Suppressor macrophage (primary cell): ENCODE results near the gene ALG3.

ENCODE experiments used
- DNase-seq, 4 experiments: peaks; one replicate each; pipeline ENCODE4 v3.0.0-alpha.2; 2020 to 2022

The ALG3 gene

DNA sequence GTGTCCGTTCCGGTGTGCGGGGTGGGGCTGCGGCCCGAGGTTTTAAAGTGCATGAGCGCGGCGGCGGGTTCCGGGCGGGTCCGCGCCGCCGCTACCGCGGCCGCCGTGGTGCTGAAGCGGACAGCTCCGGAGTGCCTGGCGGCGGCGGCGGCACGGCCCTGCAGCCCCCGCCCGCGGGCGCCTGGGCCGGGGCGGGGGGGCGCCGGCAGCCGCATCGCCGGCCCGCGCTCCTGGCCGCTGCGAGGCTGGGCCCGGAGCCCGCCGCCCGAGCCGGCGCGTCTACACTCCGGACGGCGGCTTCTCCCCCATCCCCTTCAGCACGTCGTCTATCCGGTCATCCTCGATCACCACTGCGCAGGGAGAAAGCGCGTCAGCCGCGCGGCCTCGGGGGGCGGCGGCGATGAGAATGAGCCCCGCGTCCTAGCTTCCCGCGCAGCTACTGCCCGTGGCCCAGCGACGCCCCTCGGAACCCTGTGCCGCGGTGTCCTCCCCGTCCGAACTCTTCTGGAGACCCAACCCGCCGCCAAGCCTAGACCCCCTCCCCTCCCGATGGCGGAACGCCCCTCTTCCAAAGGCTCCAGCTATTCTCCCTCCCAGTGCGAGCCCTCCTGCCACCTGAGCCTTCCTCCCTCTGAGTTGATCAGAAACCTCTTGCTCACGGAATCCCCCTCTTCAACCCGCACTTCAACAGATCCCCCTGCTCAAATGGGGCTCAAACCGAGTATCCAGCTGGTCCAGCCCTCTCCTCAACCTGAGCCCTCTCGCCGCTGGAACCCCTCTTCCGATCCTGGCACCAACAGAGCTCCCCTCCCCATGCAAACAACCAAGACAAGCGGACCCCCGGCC, 11.3 kb upstream of the ALG3 start:
- DNase-seq = peak; percentile 27 to 74 (median 56)

DNA sequence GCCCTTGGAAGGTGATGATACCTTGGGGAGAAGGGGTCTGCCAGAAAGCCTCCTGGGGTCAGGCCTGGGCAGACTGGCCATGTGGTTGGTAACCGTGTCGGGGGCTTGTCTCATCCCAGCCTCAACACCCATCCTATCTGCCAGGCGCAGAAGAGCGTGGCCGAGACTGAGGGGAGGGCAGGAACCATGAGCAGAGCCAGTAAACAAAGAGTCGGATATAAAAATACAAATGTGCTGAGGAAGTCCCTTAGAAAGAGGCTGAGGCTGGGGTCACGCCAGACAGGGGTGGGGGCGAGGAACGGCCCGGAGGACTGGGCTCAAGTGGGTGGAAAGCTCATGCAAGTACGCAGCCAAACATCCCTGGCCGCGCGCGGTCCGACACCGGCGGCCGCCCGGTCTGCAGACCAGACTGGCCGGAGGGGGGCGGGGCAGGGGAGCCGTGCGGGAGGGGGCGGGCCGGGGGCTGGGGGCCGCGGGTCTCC, 10.7 kb upstream of the ALG3 start:
- no peak for DNase-seq

DNA sequence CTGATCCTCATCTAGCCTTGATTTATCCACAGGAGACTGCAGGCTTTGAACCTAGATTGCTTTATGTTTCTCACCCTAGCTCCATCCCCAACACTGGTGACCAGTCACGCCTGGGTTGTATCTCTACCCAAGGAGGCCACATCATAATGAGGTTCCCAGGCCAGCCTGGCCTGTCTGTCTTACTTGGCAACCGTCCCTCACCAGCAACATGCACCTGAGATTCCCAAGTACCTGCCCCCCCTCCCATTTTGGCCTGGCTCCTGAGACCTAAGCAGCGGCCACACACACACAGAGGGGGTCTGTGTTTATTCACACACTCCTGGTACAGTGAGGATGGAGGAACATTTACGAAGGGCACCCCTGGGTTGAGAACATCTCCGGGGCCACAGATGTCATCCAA, 10.2 kb upstream of the ALG3 start:
- DNase-seq = no peak

DNA sequence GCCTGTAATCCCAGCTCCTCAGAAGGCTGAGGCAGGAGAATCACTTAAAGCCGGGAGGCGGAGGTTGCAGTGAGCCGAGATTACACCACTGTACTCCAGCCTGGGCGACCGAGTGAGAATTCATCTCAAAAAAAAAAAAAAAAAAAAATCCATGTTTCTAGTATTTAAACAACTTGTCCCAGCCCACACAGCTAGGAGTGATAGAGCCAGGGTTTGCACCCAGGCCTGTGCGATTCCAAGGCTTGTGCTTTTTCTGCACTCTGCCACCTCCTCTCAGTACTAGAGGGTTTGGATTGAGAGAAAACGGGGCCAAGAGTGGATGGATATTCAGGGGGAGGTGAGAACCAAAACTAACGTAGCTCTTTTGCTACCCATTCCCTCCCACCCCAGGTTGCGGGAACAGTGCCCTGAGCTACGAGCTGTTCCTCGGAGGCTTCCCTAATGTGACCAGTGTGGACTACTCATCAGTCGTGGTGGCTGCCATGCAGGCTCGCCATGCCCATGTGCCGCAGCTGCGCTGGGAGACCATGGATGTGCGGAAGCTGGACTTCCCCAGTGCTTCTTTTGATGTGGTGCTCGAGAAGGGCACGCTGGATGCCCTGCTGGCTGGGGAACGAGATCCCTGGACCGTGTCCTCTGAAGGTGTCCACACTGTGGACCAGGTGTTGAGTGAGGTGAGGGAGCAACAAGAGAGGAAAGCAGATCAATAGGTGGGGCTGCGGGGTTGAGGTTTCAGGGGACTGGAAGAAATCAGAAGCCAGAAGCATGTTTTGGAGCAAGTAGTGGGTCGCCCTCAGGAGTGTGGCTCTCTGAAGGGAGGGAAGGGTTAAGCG, 8.5 kb upstream of the ALG3 start:
- no peak for DNase-seq

DNA sequence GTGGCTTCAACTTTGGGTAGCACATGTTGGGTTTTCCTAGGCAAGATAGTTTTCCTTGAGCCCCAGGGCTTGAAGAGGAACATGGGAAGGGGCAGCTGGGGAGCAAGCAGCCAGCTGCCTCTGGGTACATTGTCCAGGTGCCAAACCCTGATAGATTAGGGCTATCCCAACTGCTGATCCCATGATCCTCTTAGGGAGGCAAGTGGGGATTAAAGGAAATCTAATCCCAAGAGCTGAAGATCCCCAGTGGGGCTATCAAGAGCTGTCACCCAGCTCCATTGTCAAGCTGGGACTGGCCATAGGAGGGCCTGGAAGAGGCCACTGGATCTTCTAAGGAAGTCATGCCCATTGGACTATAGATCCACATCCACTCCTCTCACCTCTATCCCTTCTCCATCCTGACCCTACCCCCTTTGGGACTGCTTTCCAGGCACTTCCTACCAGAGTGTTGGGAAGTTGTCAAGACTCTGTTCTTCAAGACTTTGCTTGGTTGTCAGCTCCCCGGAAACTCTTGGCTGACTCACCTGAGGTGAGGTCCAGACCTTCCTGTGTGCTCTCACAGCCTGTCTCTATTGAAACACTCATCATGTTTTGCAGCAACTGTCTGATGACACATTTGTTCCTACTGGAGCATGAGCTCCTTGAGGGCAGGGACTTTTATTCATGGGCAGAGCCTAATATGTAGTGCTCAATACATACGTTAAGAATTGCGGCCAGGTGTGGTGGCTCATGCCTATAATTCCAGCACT, 6.7 kb upstream of the ALG3 start:
- no peak for DNase-seq

DNA sequence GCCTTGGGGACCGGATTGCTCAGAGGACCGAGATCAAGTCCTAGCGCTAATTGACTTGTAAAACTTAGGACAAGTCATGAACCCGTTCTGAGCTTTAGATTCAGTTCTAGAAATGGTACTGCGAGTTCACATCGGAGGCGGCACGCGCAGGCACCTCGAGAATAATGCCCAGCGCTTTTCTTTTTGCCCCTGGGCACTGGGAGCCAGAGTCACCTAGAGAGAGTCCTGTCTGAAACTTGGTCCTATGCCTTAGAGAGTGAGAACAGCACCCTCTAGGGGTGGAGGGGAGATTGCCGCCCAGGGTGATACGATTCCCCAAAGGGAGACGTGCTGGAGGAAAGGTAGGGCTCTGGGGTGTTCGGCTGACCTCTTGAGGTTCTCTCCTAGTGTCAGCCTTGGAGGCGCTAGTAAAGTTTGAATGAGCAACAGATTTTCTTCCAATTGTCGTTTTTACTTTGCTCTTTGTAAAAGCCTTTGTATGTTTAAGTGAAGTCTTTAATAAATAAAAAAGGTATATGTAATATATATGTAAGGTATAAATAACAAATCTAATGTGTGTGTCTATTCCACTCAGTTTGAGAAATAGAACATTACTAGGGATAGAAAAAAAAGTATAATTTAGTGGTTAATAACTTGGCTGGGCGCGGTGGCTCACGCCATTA, 1.5 kb upstream of the ALG3 start:
- peak; percentile 95 to 97 (median 96) for DNase-seq

DNA sequence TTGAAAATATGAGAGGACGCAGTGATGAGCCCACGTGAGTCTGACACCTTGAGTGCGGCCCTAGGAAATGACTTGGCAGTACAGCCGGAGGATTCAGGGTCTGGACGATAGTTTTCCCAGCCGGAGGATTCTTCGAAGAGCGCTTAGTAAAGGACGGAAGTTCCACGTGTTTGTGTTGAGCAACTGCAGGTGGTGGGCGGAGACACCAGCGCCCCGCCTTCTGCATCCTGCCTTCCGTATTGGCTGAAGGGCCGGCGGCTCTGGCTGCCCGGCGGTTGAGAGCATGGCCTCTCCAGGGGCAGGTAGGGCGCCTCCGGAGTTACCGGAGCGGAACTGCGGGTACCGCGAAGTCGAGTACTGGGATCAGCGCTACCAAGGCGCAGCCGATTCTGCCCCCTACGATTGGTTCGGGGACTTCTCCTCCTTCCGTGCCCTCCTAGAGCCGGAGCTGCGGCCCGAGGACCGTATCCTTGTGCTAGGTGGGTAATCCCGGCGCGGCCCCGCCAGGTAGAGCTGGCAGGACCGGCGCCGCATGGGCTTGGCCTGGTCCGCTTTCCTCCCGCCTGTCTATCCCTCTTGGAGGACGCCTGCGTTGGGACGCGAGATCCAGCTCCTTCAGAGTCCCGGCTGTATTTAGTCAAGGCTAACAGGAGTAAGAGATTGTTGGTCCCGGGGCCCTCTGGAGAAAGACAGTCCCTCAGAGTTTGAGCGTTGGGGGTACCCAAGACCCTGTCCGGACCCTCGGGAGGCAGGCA, 827 bp upstream of the ALG3 start, which contains the start of gene EEF1AKMT4:
Gene EEF1AKMT4, plus strand, starts transcription at position 261 of the 755 bp plus-strand sequence. Its CDS starts 23 bp downstream, at position 284.
- peak; percentile 98 to 99 (median 98) for DNase-seq

DNA sequence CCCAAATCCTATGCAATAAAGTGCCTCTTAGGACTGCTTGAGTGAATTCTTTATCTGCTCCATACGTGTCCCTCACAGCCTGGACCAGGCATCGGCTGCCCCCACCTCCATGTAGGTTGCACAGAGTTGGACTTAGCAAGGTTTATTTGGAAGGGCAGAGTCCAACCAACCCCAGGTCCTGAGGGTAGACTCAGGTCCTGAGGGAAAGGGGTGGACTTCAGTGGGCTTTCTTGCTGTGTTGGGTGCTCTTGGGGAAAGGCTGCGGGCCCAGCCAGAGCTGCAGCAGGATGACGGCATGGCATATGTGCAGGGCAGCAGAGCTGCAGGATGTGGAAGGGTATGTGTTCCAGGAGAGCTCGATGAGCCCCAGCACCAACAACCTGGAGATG, 6.5 kb downstream of the ALG3 start:
- no peak for DNase-seq

DNA sequence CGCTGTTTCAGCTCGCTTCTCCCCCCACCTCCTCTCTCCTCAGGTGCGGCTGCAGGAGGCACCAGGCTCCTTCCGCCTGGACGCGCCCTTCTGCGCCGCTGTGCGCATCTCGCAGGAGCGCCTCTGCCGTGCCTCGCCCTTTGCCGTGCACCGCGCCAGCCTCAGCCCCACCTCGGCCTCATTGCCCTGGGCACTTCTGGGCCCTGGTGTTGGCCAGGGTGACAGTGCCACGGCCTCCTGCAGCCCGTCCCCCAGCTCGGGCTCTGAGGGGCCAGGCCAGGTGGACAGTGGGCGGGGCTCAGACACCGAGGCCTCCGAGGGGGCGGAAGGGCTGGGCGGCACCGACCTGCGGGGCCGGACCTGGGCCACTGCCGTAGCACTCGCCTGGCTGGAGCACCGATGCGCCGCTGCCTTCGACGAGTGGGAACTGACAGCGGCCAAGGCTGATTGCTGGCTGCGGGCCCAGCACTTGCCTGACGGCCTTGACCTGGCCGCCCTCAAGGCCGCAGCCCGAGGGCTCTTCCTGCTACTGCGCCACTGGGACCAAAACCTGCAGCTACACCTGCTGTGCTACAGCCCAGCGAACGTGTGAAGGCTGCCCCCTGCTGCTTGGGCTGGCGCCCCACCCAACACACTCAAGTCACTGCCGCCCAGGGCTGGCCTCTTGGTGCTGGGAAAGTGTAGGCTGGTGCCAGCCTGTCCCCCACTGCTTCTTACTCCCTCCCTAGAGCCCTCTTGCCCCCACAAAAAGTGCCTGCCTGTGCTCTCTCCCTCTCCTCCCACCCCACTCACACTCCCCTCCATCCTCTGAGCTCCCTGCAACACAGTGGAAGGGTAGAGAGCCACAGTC, 7.1 kb downstream of the ALG3 start:
- peak in 1 of 4 experiments; percentile 19 for DNase-seq

DNA sequence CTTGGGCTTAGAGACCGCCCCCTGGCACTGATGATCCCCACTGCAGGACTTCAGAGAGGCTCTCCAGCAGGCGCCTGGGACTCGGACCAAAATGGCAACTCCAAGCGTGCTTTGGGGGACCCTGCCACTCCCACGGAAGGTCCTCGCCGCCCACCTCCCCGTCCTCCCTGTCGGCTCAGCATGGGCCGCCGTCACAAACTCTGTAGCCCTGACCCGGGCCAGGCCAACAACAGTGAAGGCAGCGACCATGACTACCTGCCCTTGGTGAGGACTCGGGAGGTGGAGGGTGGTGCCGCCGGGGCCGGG, 7.7 kb downstream of the ALG3 start:
- no peak for DNase-seq

DNA sequence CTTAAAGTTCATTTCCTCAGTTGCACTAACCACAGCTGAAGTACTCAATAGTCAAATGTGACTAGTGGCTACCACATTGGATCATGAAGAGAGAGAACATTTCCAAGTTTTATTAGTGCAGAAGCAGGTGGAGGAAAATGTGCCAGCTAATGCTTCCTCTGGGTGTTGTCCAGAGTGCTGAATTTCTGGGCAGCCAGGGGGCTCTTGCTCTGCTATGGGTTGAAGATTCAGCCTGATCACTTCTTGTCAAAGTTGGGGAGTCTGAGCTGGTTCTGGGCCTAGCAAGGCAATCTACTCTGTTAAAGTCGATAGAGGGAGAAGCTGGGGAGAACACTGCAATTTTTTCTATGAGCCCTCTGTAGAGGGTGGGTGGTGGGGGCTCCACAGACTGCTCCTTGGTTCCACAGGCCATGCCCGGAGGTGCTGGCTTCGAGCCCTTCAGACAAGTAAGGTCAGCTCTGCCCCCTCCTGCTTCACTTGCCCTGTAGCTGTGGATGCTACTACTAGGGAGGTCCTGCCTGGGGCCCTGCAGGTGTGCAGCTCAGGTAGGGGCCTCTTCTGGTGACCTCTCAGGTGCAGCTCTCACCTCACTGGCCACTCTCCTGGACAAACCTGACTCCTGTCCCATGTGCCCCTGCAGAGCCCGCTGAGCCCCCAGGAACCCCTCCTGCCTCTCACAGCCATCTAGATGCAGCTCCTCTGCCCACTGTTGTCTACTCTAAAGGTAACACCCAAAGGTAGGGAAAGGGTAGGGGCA, 8.2 kb downstream of the ALG3 start:
- DNase-seq = peak in 2 of 4 experiments; percentile 25 to 29

DNA sequence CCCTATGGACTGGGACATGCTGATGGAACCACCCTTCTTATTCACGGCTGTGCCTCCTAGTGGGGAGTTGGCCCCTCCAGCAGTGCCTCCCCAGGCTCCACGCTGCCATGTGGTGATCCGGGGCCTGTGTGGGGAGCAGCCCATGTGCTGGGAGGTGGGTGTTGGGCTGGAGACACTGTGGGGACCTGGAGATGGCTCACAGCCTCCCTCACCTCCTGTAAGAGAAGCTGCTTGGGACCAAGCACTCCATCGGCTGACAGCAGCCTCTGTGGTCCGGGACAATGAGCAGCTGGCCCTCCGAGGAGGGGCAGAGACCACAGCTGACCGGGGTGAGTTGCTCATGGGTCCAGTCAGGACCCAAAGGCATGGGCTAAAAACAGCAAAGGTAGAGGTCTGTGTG, 9.1 kb downstream of the ALG3 start:
- no peak for DNase-seq

DNA sequence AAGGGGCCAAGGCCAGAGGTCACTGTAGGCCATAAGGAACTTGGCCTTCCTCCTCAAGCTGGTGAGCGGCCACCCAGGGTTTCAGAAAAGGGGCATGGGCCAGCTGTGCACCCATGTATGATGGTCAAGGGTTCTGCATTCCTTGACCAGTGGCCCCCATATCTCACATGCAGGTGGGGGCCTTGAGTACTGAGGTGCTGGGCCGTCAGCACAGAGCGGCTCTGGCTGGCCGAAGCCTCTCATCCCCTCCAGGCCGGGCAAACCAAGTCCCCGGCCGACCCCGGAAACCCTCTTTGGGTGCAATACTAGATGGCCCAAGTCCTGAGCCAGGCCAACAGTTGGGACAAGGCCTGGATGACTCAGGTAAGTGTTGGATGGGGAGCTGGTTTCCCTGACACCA, 9.5 kb downstream of the ALG3 start:
- no peak for DNase-seq

DNA sequence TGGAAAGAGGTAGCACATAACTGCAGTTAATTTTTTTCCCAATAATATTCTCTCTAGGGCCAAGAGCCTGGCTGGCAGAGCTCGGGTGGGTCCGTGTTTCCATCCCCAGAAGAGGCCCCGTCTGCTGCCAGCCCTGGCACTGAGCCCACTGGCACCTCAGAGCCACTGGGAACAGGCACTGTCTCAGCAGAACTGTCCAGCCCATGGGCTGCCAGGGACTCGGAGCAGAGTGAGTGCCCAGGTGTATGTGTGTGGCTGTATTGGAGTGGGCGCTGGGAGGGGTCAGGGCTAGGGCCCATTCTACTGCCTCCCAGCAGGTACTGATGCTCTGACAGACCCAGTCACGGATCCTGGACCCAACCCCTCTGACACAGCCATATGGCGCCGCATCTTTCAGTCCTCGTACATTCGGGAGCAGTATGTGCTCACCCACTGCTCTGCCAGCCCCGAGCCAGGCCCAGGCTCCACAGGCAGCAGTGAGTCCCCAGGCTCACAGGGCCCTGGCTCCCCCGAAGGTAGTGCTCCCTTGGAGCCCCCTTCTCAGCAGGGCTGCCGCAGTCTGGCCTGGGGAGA, 10.4 kb downstream of the ALG3 start:
- DNase-seq = no peak

DNA sequence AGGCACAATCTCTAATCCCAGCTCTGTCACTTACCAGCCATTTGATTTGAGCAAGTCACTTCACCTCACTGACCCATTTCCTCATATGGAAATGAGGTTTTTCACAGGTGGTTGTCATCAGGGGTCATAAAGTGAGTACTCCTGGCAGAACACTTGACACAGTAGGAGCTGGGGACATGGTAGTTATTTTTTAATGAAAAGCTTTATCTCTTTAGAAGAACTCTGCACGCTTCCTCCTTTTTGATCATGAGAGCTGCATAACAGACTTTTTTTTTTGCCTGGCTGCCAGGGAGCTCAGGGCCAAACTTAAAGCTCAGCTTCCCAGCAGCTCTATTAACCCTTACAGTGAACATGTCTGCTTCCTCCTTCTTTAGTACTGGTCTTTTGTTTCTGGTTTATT, 11.0 kb downstream of the ALG3 start:
- DNase-seq = no peak

DNA sequence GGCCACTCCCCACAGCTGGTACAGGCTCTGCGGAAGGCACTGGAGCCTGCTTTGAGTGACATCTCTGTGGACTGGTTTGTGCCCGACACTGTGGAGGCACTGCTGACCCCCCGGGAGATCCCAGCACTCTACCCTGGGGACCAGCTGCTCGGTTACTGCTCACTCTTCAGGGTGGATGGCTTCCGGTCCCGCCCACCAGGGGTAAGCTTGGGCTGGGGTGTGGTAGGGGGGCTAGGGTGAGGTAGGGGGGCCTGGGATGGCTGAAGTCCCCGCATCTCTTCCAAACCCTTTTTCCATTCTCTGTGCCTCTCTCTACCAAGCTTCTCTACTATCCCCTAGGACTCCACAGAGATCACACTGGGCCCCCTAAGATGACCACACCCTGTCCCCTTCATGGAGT, 11.6 kb downstream of the ALG3 start:
- DNase-seq = no peak

DNA sequence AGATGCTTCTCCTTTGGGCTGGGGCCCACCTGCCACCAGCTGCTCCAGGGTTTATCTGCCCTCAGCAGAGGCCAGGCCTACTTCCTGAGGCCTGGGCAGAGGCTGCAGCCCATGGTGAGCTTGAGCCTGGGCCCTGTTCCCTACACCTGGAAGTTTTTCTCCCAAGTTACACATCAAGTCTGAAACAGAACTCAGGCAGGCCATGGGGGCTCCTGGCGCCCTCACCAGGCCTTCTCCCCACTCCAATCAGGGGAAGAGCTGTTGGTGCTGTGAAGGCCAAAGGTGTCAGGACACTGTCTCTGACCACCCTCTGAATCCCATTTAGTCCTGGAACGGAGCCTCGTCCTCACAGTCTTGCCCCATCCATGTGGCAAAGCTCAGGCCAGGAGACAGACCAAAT, 12.1 kb downstream of the ALG3 start:
- no peak for DNase-seq

DNA sequence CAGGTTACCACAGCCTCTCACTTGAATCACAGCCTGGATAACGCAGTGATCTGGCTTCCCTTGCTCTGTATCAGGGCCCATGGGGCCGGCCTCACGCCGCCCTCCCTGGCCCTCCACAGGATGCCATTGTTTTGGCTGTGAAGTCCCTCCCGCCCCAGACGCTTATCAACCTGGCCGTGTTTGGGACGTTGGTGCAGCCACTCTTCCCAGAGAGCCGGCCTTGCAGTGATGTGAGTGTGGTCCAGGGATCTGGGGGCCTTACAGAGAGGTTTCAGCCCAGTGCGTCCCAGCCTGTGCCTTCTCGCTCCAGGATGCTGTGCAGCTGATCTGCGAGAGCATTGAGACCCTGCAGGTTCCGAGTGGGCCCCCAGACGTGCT, 12.7 kb downstream of the ALG3 start:
- DNase-seq = no peak

DNA sequence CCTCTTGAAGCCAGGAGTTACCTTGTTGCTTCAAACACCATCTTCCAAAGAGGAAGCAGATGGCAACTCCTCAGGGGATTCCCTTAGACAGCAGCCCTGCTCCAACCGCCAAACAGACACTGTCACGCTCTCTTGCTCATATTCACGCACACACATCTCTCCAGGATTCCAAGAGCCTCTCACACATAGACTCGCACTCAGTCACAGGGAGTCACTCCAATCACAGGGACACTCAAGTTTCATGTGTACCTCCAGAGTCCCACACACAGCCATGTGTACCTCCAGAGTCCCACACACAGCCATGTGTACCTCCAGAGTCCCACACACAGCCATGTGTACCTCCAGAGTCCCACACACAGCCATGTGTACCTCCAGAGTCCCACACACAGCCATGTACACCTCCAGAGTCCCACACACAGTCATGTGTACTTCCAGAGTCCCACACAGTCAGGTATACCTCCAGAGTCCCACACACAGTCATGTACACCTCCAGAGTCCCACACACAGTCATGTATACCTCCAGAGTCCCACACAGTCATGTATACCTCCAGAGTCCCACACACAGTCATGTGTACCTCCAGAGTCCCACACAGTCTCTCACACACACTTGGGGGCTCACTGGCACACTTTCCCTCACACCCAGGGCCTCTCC, 13.3 kb downstream of the ALG3 start:
- DNase-seq = no peak
